GM18517 (cell line): ENCODE measurements around the gene GMDS.

ENCODE experiments used
- ATAC-seq: cut with Tn5 transposase; IDR thresholded peaks from one replicate; pipeline ENCODE4 v1.9.1; 2021; ENCODE audit warnings: mild to moderate bottlenecking, moderate library complexity; ENCODE audit not compliant: unreplicated experiment

GMDS gene

DNA sequence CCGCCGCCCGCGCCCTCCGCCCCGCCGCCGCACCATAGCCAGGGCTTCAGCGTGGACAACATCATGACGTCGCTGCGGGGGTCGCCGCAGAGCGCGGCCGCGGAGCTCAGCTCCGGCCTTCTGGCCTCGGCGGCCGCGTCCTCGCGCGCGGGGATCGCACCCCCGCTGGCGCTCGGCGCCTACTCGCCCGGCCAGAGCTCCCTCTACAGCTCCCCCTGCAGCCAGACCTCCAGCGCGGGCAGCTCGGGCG, 634.2 kb downstream of the GMDS start:
- ATAC-seq: no peak

DNA sequence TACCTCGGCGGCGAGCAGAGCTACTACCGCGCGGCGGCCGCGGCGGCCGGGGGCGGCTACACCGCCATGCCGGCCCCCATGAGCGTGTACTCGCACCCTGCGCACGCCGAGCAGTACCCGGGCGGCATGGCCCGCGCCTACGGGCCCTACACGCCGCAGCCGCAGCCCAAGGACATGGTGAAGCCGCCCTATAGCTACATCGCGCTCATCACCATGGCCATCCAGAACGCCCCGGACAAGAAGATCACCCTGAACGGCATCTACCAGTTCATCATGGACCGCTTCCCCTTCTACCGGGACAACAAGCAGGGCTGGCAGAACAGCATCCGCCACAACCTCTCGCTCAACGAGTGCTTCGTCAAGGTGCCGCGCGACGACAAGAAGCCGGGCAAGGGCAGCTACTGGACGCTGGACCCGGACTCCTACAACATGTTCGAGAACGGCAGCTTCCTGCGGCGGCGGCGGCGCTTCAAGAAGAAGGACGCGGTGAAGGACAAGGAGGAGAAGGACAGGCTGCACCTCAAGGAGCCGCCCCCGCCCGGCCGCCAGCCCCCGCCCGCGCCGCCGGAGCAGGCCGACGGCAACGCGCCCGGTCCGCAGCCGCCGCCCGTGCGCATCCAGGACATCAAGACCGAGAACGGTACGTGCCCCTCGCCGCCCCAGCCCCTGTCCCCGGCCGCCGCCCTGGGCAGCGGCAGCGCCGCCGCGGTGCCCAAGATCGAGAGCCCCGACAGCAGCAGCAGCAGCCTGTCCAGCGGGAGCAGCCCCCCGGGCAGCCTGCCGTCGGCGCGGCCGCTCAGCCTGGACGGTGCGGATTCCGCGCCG, 634.7 kb downstream of the GMDS start:
- no peak for ATAC-seq

DNA sequence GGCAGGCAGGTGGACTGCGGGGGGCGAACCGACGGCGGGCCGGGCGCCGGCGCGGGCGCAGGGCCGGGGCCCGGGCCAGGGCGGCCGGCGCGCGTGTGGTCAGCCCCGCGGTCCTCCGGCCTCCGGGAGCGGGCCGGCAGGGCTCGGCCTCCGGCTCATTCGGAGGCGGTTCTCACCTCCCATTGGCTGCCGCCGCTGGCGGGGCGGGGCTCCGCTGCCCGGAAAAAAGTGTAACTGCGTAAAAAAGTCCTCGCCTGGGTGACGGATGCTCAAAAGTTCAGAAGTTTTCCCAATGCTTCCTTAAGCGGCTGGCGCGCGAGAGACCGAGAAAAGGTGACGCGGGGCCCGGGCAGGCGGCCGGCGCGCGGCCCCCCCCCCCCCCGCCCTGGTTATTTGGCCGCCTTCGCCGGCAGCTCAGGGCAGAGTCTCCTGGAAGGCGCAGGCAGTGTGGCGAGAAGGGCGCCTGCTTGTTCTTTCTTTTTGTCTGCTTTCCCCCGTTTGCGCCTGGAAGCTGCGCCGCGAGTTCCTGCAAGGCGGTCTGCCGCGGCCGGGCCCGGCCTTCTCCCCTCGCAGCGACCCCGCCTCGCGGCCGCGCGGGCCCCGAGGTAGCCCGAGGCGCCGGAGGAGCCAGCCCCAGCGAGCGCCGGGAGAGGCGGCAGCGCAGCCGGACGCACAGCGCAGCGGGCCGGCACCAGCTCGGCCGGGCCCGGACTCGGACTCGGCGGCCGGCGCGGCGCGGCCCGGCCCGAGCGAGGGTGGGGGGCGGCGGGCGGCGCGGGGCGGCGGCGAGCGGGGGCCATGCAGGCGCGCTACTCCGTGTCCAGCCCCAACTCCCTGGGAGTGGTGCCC, 635.5 kb downstream of the GMDS start, which contains the start of gene FOXC1:
Gene FOXC1 (plus strand): TSS at position 268 of the 849 bp plus-strand sequence. CDS start 531 bp downstream, at position 799.
- ATAC-seq: no peak

DNA sequence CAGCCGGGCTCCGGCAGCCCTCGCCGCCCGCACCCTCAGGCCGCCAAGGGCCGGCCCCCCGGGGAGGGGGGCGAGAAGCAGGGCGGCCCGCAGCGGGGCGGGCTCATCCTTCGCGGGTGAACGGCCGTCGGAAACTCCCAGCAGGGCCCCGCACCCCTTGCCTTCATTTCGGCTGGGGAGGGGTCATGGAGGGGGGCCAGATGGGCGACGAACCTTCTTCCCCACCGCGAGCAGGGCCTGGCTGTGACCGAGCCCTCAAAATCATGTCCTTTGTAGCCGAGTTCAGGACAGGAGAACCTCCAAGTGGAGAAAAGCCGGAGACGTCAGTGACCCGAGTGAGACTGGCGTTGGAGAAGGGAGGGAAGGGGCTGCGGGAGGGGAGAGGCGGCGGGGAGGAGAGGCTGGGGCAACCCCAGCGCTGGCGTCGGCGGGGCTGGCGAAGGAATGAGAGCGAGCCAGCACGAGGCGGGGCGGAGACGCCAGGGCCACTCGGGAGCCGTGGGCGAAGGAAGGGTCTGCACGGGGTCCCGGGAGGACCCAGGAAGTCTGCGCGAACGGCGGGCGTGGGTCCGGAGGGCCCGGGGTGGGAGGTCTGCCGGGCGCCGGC, 636.3 kb downstream of the GMDS start:
- no peak for ATAC-seq

DNA sequence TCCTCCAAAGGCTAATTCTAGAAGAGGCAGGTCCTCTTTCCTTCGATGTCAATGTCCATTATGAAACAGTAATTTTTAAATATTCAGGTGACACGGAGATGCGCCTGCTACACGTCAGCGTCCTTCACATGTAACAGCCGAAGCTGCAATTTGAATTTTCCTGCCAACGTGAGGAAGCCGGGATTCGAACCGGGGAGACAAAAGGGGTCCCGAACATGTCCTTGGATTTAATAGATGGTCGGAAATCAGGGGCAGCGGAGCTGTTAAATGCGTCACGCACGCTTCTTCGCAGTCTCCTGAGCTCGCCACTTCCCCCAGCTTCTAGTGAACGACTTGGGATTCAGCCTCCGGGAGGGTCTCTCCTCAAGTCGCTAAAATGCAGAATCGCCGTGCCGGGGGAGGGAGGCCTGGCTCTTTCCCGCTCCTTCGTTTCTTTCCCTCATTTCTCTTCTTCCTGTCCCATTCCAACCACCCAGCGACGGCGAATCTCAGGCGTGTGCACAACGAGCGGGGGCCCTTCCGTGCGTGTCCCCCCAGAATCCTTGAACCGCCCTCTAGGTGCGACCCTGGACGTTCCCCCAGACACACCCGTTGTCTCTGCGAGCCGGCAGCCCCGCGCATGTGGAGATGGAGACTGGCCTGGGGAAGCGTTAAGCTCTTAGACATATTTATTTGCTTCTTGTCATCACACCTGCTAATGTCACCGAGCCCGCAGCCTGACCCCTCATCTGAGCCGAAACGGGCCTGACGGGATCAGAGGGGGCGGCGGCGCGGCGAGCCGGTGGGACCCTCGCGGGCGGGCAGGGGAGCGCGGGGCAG, 637.0 kb downstream of the GMDS start:
- no peak for ATAC-seq

DNA sequence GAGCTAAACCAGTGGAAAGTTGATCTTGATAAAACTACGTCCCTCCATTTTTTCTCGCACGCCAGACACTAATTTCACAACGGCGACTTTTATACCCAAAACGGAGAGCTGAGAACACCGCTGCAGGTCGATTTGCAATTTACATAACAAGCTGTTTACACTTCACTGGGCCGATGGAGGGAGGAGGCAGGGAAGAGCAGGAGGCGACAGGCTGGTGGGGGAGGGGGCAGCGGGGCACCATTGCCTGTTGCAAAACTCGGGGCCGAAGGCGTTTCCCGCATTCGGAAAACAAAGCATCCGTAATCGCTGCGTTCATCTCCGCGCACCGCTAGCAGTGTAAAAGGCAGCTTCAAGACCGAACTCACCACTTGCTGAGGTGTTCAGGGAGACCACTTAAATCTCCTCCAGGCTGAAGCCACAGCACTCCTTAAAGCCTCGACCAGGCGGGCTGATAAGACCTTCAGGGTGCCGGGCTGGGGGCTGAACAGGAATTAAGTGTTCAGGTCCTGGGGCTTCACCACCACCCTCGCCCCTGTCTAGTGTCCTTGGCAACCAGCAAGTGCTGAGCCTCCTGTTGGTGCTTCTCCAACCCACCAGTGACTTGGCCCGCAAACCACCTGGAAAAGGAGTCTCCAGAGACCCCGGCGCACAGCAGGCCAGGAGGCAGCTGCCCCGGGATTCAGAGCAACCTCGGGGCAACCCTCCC, 637.7 kb downstream of the GMDS start:
- no peak for ATAC-seq

DNA sequence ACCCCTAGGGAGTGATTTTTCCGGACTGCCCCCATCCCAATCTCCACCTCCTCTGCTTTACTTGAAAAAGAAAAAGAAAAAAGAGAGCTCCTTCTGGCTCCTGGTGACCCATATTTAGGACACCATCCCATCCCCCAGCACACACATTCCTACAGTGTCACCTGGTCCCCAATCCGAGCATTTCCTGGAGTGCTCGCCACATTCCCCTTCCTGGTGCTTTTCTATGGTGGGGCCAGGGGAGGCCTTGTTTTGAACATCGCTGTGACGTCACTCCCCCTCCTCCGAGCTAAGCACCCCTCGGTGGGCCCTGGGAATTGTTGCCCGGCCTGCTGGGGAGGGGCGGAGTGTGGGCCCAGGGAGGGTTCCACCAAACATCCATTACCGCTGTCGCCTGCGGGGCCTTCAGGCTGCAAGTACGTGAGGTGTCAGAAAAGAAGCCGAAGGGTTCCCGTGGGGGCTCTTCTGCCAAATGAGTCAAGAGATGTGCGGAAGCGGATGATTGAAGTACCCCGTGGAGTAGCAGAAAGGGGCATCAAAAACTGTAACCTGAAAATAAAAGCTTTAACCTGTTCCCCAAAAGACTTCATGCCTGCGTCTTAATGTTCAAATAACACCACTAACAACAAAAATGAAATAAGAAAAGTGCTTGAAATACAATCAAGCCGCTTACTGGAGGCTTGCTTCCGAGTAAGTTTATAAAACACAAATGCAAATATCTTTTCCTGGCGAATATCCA, 638.5 kb downstream of the GMDS start:
- ATAC-seq: no peak

DNA sequence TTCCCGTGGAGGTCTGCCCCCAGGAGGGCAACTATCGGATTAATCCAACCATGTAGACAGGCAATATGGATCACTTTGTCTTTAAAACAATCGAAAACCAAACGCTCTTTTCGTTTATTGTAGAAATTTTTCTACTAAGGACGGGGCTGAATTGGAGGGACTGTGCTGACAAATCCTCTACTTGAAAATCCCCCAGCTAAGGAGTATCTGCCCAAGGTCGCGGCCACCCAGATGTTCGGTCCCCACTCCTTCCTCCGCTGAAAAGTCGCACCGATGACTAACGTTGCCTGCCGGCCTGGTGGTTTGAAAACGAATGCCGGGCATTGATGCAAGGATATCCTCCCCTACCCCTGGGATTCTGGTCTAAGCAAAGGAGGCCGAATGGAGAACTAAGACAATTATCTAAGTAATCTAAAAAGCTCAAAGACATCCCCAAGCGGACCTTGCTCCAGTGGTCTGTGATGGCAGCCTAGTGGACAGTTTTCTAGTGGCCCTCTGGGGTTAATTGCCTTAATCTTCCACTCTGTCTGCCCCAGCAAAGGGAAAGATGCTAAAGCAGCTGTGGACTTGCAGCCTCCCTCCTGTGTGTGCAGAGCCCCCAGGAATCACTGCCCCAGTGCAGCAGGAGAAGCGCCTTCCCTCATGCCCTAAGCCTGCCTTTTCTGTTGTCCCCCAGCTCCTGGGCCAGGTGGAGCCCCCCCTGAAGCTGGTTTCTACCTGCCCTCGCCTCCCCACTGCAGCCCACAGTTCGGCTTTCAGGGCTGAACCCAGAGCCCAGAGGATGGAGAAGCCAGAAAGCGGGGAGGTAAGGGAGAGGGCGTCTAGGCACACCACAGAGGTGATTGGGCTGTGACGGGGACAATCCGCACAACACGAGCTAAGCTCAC, 639.3 kb downstream of the GMDS start:
- ATAC-seq: no peak

DNA sequence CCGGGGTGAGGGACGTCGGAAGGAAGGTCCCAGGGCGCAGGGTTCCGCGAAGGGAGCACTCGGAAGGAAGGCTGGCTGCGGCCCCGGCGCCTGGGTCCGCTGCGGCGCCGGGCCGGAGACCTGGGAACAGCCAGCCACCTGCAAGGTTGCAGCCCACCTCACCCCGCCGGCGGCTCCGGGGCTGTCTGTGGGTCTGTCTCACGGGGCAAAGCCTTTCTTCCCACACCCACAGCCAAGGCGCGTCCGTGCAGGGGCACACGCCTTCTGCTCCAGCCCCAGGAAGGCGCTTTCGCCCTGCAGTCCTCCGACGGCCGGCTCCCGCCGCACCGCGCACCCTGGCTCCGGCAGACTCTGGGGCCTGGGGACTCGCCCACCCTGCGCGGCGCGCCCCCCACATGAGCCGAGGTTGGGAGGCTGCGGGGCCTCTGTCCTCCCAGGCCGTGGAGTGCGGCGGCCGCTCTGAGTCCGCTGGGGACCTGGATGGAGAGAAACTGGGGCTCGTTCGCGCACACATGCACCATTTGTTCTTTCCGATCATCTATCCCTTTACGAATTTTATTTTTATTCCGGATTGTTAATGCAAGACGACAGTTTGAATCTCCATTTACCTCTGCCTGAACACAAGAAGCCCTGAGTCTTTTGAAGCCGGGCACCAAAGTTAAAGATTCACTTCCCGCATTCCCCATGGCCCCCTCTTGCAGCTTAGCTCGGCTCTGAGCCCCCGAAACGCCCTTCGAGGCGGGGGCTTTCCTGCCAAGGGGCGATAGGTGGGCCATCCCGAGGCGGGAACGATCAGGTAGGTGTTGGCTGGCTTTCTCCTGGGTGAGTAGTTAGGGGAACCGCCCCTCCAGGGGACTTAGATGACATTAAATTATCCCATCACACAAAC, 640.2 kb downstream of the GMDS start:
- ATAC-seq: no peak

DNA sequence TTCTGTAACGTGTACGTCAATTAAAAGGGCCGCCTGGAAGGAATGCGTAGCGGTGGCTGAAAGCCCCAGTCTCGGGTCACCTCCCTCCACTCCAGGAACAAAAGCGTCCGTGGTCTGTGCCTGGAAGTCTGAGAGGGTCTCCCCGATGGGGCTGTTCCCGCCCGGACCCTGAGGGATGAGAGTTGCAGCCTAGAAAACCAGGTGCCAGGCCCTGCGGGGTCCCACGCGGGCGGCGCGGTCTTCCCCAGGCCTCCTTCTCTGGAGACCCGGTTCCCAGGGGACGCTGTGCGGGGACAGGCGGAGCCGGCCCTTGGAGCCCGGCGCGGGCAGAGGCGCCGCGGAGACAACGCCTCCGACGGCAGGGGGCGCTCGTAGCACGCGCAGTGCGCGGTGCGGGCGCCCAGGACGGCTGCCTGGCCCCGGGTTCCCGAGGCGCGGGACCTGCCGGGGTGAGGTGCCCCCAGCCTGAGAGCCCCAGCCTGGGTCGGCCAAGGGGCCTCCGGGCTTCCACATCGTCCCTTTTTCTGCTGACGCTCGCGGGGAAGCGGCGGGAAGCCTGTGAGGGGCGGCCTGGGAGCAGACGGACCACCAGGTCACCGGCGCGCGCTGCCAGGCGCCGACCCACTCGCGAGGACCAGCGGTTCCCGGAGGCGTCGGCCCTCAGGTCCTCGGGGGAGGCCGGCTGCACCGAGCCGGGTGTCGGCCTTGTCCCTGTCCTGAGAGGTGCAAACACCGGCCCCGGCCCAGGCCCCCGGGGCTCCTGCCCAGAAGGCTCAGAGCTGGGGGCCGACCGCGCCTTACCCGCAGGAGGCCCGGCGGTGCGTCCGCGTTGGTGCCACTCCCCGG, 641.0 kb downstream of the GMDS start:
- ATAC-seq: no peak

DNA sequence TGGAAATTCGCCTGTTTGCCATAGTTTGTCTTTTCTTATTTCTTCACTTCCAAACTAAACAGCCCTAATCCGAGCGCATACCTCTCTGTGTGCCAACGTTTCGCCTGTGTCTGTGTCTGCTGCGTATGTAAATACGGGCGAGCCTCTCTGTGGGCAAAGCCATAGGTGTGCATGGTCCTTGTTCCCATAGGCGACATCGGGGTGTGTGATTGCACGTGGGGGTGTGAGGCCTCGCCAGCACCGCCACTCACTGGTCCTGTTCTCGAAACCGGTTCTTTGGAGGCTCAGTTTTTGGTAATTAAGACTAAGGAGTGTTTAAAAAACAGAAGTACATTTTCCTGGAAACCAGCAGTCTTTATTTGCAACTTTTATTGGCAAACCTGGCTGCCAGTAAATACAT, 641.7 kb downstream of the GMDS start:
- ATAC-seq: no peak

DNA sequence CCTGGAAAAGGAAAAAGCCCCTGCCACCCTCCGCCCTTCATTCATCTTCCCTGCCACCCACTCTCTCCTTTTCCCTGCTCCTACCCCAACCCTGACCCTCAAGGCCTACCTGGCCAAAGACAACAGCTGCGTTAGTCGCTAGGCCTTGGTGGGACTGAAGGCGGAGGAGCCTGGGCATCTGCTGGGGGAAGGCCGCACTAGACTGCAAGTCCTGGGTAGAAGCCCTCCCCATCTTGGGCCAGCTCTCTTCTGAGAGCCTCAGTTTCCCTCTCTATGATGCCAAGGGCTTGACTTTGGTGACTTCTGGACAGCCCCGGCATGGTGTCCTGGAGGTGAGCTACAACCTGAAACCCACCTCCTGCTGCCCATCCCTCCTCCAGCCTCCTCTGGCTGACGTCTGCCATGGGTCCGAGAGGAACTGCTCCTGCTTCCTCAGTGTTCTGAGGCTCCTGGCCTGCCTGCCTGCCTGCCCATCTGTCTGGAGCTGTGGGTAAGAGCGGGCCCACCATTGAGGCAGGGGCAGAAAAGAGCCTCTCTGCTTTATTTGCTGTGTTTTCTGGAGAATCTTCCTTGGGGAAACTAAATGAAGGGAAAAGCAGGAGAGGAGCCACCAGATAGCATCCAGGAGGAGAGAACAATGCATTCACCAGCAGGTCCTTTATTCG, 643.2 kb downstream of the GMDS start:
- no peak for ATAC-seq

DNA sequence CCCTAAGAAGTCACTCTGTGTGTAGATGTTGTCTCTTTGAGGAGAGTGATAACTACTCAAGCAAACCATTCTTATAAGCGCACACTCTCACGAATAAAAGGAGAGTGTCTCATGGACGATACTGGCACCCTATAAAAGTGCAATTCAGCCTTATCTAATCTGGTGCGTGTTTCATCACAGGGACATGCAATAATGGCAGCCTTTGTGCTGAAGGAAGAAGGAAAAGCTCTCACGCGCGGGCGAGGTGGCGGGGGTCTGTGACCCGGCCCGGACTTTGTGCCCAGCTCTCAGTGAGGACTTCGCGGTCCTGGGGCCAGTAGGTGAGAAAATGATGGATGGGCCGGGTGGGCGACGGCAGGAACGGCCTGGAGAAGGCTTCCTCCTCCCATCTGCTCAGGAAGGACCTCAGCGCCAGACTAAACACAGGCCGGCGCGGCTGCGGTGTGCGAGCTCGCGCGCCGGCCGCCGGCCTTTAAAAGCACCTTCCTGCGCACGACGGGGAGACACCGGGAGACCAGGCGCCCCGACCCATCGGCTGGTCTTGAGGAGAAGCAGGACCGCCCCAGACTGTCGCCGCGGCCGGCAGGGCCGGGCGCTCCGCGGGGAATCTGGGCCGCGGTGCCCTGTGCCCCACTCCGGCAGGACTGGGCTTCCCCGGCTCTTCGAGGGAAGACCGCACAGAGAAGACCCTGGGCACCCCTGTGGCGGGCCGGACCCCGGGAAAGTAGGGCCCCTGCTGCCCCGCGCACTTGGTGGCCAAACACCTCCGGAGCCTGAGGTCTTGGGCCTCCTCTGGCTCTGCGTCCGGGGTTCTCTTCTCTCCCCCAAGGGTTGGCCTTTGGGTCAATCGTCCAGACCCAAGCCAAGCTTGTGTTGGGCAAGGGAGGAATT, 644.0 kb downstream of the GMDS start:
- no peak for ATAC-seq

DNA sequence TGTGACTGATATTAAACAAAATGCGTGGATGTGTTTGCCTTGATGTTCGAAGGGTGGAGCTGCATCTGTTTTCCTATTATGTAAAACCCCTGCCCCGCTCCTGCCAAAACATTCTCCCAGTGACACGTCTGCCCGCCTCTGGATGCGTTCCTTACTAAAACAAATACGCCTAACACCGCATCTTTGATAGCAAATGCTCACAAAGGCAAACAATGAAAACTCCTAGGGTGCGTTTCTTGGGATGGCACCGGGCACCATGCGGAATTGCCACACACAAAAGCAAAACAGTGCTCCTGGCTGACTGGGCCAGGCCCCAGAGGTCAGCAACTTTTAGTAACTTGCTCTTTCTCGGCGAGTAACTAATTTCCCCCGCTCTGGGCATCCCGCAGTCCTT, 644.6 kb downstream of the GMDS start:
- no peak for ATAC-seq

DNA sequence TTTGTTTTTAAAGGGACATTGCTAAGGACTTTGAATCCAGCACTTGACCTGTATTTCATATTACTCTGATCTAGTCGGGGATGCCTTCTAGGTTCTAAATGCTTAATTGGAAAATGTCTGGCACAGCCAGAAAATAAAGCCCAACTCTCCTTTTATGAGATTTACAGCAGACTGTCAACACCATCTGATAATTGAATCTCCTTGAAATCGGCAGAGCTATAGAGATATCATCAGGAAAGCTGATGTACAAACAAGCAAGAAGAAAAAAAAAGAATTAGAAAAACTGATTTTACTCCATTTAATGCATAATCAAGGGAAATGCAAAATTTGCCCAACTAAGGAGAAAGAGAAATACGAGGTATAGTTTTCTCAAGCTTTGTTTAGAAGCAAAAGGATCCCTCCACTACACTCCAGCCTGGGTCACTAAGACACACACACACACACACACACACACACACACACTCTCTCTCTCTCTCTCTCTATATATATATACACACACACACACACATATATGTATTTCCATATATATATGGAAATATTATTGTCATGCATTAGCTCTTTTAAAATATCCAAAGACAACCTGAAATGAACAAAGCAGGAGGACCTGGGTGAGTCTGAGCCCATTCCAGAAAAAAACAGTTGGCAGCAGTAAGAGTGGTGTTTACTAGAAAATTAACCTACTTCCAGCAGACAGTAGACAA, 645.2 kb downstream of the GMDS start:
- ATAC-seq: no peak
